HEK293T (cell line): Measurements from ENCODE around the gene KLHDC10.

Experiments used
- CTCF ChIA-PET: fragments of 350-600 bp; formaldehyde crosslinking; extraction: SDS; loops from one replicate; lab custom pipeline; 2021; ENCODE audit warnings: antibody characterized with exemption, inconsistent platforms; lab: Yijun Ruan, JAX
- POLR2A ChIA-PET: fragments of 350-600 bp; formaldehyde crosslinking; extraction: SDS; loops from one replicate; lab custom pipeline; 2020; ENCODE audit warnings: antibody characterized with exemption, inconsistent platforms; lab: Yijun Ruan, JAX
- DNase-seq: peaks from one replicate; pipeline ENCODE4 v3.0.0; 2012; ENCODE audit warnings: mixed read lengths; ENCODE audit errors: extremely low spot score
- ARNT ChIP-seq: fragments of 450-650 bp; IDR thresholded peaks from 2 replicates; pipeline ENCODE4 v1.6.1; 2017; ENCODE audit warnings: mild to moderate bottlenecking
- BHLHE40 ChIP-seq: fragments of 450-650 bp; IDR thresholded peaks from 2 replicates; pipeline ENCODE4 v1.6.1; 2016; ENCODE audit warnings: mild to moderate bottlenecking, moderate library complexity, borderline replicate concordance
- CTBP1 ChIP-seq: fragments of 450-650 bp; IDR thresholded peaks from 2 replicates; pipeline ENCODE4 v1.6.1; 2016; ENCODE audit warnings: borderline replicate concordance
- ELF4 ChIP-seq: fragments of 450-650 bp; IDR thresholded peaks from 2 replicates; pipeline ENCODE4 v1.6.1; 2017; ENCODE audit warnings: antibody characterized with exemption
- FOXA1 ChIP-seq: fragments of 450-650 bp; IDR thresholded peaks from 2 replicates; pipeline ENCODE4 v1.6.1; 2016; ENCODE audit warnings: mild to moderate bottlenecking
- FOXK2 ChIP-seq: fragments of 450-650 bp; IDR thresholded peaks from 2 replicates; pipeline ENCODE4 v1.6.1; 2016; ENCODE audit warnings: mild to moderate bottlenecking
- FOXM1 ChIP-seq: fragments of 450-650 bp; IDR thresholded peaks from 2 replicates; pipeline ENCODE4 v1.6.1; 2017; ENCODE audit warnings: mild to moderate bottlenecking, borderline replicate concordance
- HDGF ChIP-seq: fragments of 450-650 bp; IDR thresholded peaks from 2 replicates; pipeline ENCODE4 v1.6.1; 2017; ENCODE audit warnings: antibody characterized with exemption, borderline replicate concordance
- L3MBTL2 ChIP-seq: fragments of 450-650 bp; conservative IDR thresholded peaks from 2 replicates; pipeline ENCODE4 v1.6.1; 2016; ENCODE audit warnings: mild to moderate bottlenecking
- LEF1 ChIP-seq: fragments of 450-650 bp; IDR thresholded peaks from 2 replicates; pipeline ENCODE4 v1.6.1; 2017; ENCODE audit warnings: mild to moderate bottlenecking, borderline replicate concordance
- NFRKB ChIP-seq: fragments of 450-650 bp; IDR thresholded peaks from 2 replicates; pipeline ENCODE4 v1.6.1; 2016; ENCODE audit warnings: mild to moderate bottlenecking, moderate library complexity
- PKNOX1 ChIP-seq: fragments of 450-650 bp; IDR thresholded peaks from 2 replicates; pipeline ENCODE4 v1.6.1; 2016
- SP1 ChIP-seq: fragments of 450-650 bp; IDR thresholded peaks from 2 replicates; pipeline ENCODE4 v1.6.1; 2017
- SUZ12 ChIP-seq: fragments of 450-650 bp; IDR thresholded peaks from 2 replicates; pipeline ENCODE4 v1.6.1; 2016; ENCODE audit warnings: mild to moderate bottlenecking
- TARDBP ChIP-seq: fragments of 450-650 bp; IDR thresholded peaks from 2 replicates; pipeline ENCODE4 v1.6.1; 2016
- ZNF384 ChIP-seq: fragments of 450-650 bp; IDR thresholded peaks from 2 replicates; pipeline ENCODE4 v1.6.1; 2016

The KLHDC10 gene

GRCh38 chr7:130147710-130148325 lies 77.5 kb downstream of the KLHDC10 start:
- TF ChIP-seq FOXK2: no peak
- no peak for TF ChIP-seq ARNT
- no peak for TF ChIP-seq LEF1
- no peak for TF ChIP-seq TARDBP
- no peak for TF ChIP-seq FOXM1
- TF ChIP-seq ZNF384: no peak
- no peak for TF ChIP-seq FOXA1
- TF ChIP-seq SP1: no peak
- TF ChIP-seq NFRKB: no peak
- TF ChIP-seq L3MBTL2: no peak
- TF ChIP-seq PKNOX1: no peak
- no peak for TF ChIP-seq ELF4
- no peak for TF ChIP-seq SUZ12
- no peak for DNase-seq
- ChIA-PET CTCF (no interaction called here), POLR2A (no interaction called here)

DNA sequence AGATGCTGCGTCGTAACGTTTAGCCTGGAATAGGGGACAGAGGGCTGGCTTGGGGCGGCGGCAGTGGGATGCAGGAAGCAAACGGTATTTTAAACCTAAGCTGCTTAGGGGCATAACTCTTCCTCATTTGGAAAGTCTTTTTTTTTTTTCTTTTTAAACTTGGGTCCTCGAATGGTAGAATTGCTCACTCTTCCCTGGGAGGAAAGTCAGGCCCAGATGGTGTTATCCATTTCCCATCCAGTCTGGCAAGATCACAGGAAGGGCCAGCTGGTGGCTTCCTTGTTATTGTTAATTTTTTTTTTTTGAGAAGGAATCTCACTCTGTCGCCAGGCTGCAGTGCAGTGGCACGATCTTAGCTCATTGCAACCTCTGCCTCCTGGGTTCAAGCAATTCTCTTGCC lies 78.2 kb downstream of the KLHDC10 start:
- POLR2A ChIA-PET: no interaction called here
- TF ChIP-seq NFRKB: no peak
- TF ChIP-seq CTBP1: no peak
- no peak for TF ChIP-seq LEF1
- TF ChIP-seq FOXM1: no peak
- no peak for TF ChIP-seq PKNOX1
- no peak for TF ChIP-seq L3MBTL2
- no peak for TF ChIP-seq TARDBP
- CTCF ChIA-PET: no interaction called here

GRCh38 chr7:130149281-130150139 lies 79.2 kb downstream of the KLHDC10 start:
- CTCF ChIA-PET: no interaction called here
- POLR2A ChIA-PET: no interaction called here
- DNase-seq: no peak
- TF ChIP-seq SUZ12 (no peak), ELF4 (no peak), CTBP1 (no peak), BHLHE40 (no peak), ZNF384 (no peak), NFRKB (no peak), HDGF (no peak), L3MBTL2 (no peak), LEF1 (no peak), FOXM1 (no peak), FOXK2 (no peak), TARDBP (no peak), PKNOX1 (no peak), SP1 (no peak), ARNT (no peak), FOXA1 (no peak)

More for the DNA sequence above, 78.2 kb downstream of the KLHDC10 start:
- DNase-seq: no peak

GRCh38 chr7:130150587-130150986 lies 80.3 kb downstream of the KLHDC10 start:
- POLR2A ChIA-PET: no interaction called here

More at GRCh38 chr7:130150587-130150986, 80.3 kb downstream of the KLHDC10 start:
- no peak for DNase-seq
- no peak for TF ChIP-seq LEF1
- no peak for TF ChIP-seq NFRKB
- TF ChIP-seq FOXA1: no peak
- TF ChIP-seq CTBP1: no peak
- no peak for TF ChIP-seq FOXM1
- TF ChIP-seq HDGF: no peak
- no peak for TF ChIP-seq ARNT
- no peak for TF ChIP-seq PKNOX1
- no peak for TF ChIP-seq BHLHE40
- TF ChIP-seq TARDBP: no peak
- CTCF ChIA-PET: no interaction called here
